HepG2 (cell line): ENCODE results near the gene RPTOR. TPM values are rescaled to one million over a fixed set of nuclear protein-coding genes. Genes with fewer than 3 reads are reported as not detected.

Experiments
- ATAC-seq: fragments of 200-7000 bp; cut with Tn5 transposase; 3 replicates; pipeline ENCODE4 v1.9.1; 2020; ENCODE audit warnings: mild to moderate bottlenecking, moderate library complexity
- BruUV-seq: library from RNA; stranded (reverse); fragments of 400-500 nt; replicated peaks from 2 replicates; lab custom pipeline; 2021; lab: Mats Ljungman, UMichigan
- CTCF ChIA-PET: fragments of 300-600 bp; formaldehyde crosslinking; extraction: SDS; loops from one replicate; lab custom pipeline; 2021; ENCODE audit warnings: low total read pairs, inconsistent platforms, low intra/inter-chr PET ratio; lab: Yijun Ruan, JAX
- POLR2A ChIA-PET: fragments of 350-600 bp; sonication (Branson Sonifier 250); formaldehyde crosslinking; loops from one replicate; lab custom pipeline; 2020; ENCODE audit warnings: antibody characterized with exemption, inconsistent platforms; lab: Yijun Ruan, JAX
- DNase-seq: peaks from one replicate; pipeline ENCODE4 v3.0.0-alpha.2; 2015; ENCODE audit warnings: low spot score
- FAIRE-seq: peaks from 3 replicates; lab custom pipeline; 2011; peaks lifted over from hg19 to GRCh38; lab: Jason Lieb, UNC
- H2AFZ ChIP-seq: one replicate; pipeline ENCODE4 v1.6.1; 2011; ENCODE audit warnings: low read length, inconsistent platforms
- H3K27ac ChIP-seq: fragments of 300-600 bp; 3 replicates; pipeline ENCODE4 v1.8.0; 2011; ENCODE audit warnings: mixed run types, mild to moderate bottlenecking, mixed read lengths, low read length, inconsistent platforms; ENCODE audit not compliant: insufficient read depth; ENCODE audit errors: extremely low read length
- H3K27me3 ChIP-seq, 2 experiments: fragments of 200-600 bp in 1 of 2; 2 replicates in 1 of 2; 3 replicates in 1 of 2; pipeline versions ENCODE4 v1.6.0 to v1.8.0; 2011; ENCODE audit warnings: low read length in 2 of 2, mild to moderate bottlenecking in 2 of 2, moderate library complexity in 2 of 2, inconsistent platforms in 1 of 2; ENCODE audit not compliant: insufficient read depth in 2 of 2, control insufficient read depth in 1 of 2
- H3K36me3 ChIP-seq, 2 experiments: fragments of 200-600 bp in 1 of 2; replicated peaks in 1 of 2; 2 replicates in 1 of 2; 3 replicates in 1 of 2; pipeline versions ENCODE4 v1.5.1 to v1.8.0; 2011; ENCODE audit warnings: low read length in 2 of 2, inconsistent platforms in 1 of 2; ENCODE audit not compliant: insufficient read depth in 2 of 2, control insufficient read depth in 1 of 2
- H3K4me1 ChIP-seq: 2 replicates; pipeline ENCODE4 v1.5.1; 2012; ENCODE audit warnings: low read length, inconsistent platforms; ENCODE audit not compliant: insufficient read depth
- H3K4me2 ChIP-seq: 2 replicates; pipeline ENCODE4 v1.6.0; 2011; ENCODE audit warnings: low read depth, low read length, inconsistent platforms
- H3K4me3 ChIP-seq, 3 experiments: fragments of 200-600 bp in 1 of 3; sonication (generic), shearing (Covaris generic) in 1 of 3; replicated peaks in 1 of 3; 2 replicates each; pipeline ENCODE4 v1.5.1; 2011 to 2016; ENCODE audit warnings: low read length in 3 of 3, inconsistent platforms in 2 of 3, low read depth in 2 of 3, mild to moderate bottlenecking in 2 of 3, control low read depth in 1 of 3, mixed read lengths in 1 of 3; ENCODE audit not compliant: insufficient read depth in 1 of 3
- H3K79me2 ChIP-seq: one replicate; pipeline ENCODE4 v1.6.1; 2011; ENCODE audit warnings: low read length, inconsistent platforms; ENCODE audit not compliant: insufficient read depth
- H3K9ac ChIP-seq: 2 replicates; pipeline ENCODE4 v1.6.0; 2011; ENCODE audit warnings: mild to moderate bottlenecking, low read depth, low read length, inconsistent platforms; ENCODE audit not compliant: insufficient read depth
- H3K9me3 ChIP-seq: 2 replicates; pipeline ENCODE4 v1.5.1; 2012; ENCODE audit warnings: mild to moderate bottlenecking, low read length
- H4K20me1 ChIP-seq: 2 replicates; pipeline ENCODE4 v1.6.0; 2011; ENCODE audit warnings: inconsistent platforms, mild to moderate bottlenecking, low read length, moderate library complexity; ENCODE audit not compliant: insufficient read depth
- ARID2 ChIP-seq: sonication (generic); formaldehyde crosslinking; IDR thresholded peaks from 2 replicates; pipeline ENCODE4 v1.8.1; 2022; ENCODE audit warnings: mild to moderate bottlenecking, missing genetic modification reagents, borderline replicate concordance
- PCBP2 ChIP-seq: fragments of 200-400 bp; formaldehyde crosslinking; optimal IDR thresholded peaks from 2 replicates; pipeline ENCODE3; 2018; ENCODE audit warnings: low read length, low read depth; ENCODE audit not compliant: poor library complexity, severe bottlenecking
- SNAPC4 ChIP-seq: sonication (generic); formaldehyde crosslinking; IDR thresholded peaks from 2 replicates; pipeline ENCODE4 v1.4.0; 2020; ENCODE audit warnings: mild to moderate bottlenecking, missing genetic modification reagents
- ZNF644 ChIP-seq: IDR thresholded peaks from 2 replicates; pipeline ENCODE4 v1.6.1; 2016; ENCODE audit warnings: low read depth
- WGBS: methylation state at CpG from one replicate; pipeline ENCODE4 v1.1.6; 2017; ENCODE audit warnings: low lambda C conversion rate; 5-methylcytosine and 5-hydroxymethylcytosine counted together
- in situ Hi-C: cut with HindIII; loops from 2 replicates; pipeline ENCODE4 v1.10.0; 2017; ENCODE audit warnings: low pct_unique_long_range_greater_than_20kb; ENCODE audit not compliant: extremely low pct_ligation_motif_present
- intact Hi-C: fragments of 100-400 bp; cut with micrococcal nuclease; formaldehyde crosslinking; loops from one replicate; pipeline ENCODE4 v1.10.0; 2022; ENCODE audit not compliant: unreplicated experiment
- polyA plus RNA-seq, 8 experiments: library from polyadenylated mRNA; depleted of rRNA in 3 of 8; stranded (reverse) in 7 of 8; unstranded in 1 of 8; fragments of >200 nt; fragmentation: Illumina TruSeq in 4 of 8; extraction: Trizol in 4 of 8; gene quantifications; 2 replicates each; pipeline versions ENCODE4 v1.2.1 to v1.2.3, GENCODE V29; 2011 to 2016; ENCODE audit warnings: low read depth in 4 of 8, missing spikeins in 1 of 8, mixed read lengths in 1 of 8; ENCODE audit not compliant: insufficient read depth in 1 of 8
- total RNA-seq, 5 experiments: library from RNA; depleted of rRNA; stranded (reverse); fragments of >200 nt; fragmentation: Illumina TruSeq; extraction: Trizol; gene quantifications; 2 replicates each; pipeline ENCODE4 v1.2.3, GENCODE V29; 2016; ENCODE audit warnings: low read depth in 1 of 5

Gene RPTOR
- total and polyA plus RNA-seq, 2 of the 13 experiments (the other 11 are each of a cell fraction or from before 2014, with no cell fraction given) = 6.6 to 25.3 TPM

- Histone ChIP-seq H3K27me3 (peaks cover 5 to 61% of the 10 kb centered on the region in 2 experiments; a peak in 4 of 5 replicates), H3K36me3 (no peaks in the 10 kb centered on the region), H3K27ac (no peak overlapping the region), H3K79me2 (no peaks in the 10 kb centered on the region), H3K9ac (no peak overlapping the region), H4K20me1 (no peaks in the 10 kb centered on the region), H3K9me3 (no peaks in the 10 kb centered on the region), H3K4me2 (no peak overlapping the region), H3K4me3 (no peak overlapping the region), H2AFZ (no peak overlapping the region), H3K4me1 (peaks cover 59% of the 10 kb centered on the region)
- 52% methylated on average over 6 of the region's 7 CpGs for WGBS
- DNase-seq = no peak
- CTCF ChIA-PET = no interaction called here
- BruUV-seq = no TSS peak
- FAIRE-seq = no peak
- POLR2A ChIA-PET = no interaction called here
- intact Hi-C loops = no loop called here
- ATAC-seq = no peak
- TF ChIP-seq PCBP2 = no peak
- no peak for TF ChIP-seq ZNF644 (CRISPR knock-in tag)
- no peak for TF ChIP-seq SNAPC4 (CRISPR knock-in tag)
- TF ChIP-seq ARID2 = 0 out of 2 replicates have a peak, but pooled peaks have one; percentile 20
- in situ Hi-C loops = loop anchor here (5.0 kb wide), 1 partner anchor 111 kb away; no protein-coding TSS in a partner anchor
Measured at GRCh38 chr17:80986046-80986445, 441.4 kb downstream of the RPTOR start.
